Stomach (tissue), 4 donors: ENCODE measurements around the gene ADI1.

Source experiments
- CTCF ChIP-seq, 7 experiments: fragments of 450-650 bp in 4 of 7; fragments of 200-600 bp in 3 of 7; sonication (generic) in 3 of 7; IDR thresholded peaks; one replicate each; pipeline ENCODE4 v1.5.1; 2016 to 2019; ENCODE audit warnings: antibody characterized with exemption in 7 of 7, control low read depth in 2 of 7, mild to moderate bottlenecking in 1 of 7
- EP300 ChIP-seq: sonication (generic); formaldehyde crosslinking; IDR thresholded peaks from one replicate; pipeline ENCODE4 v1.6.1; 2017; ENCODE audit warnings: antibody characterized with exemption
- POLR2A ChIP-seq, 4 donors: fragments of 450-650 bp; IDR thresholded peaks; one replicate each; pipeline ENCODE4 v1.6.1; 2016; ENCODE audit warnings: antibody characterized with exemption in 4 of 4, control low read depth in 2 of 4, mild to moderate bottlenecking in 1 of 4, moderate library complexity in 1 of 4
- POLR2AphosphoS5 ChIP-seq, 3 donors: sonication (generic); formaldehyde crosslinking; IDR thresholded peaks; one replicate each; pipeline ENCODE4 v1.6.1; 2016; ENCODE audit warnings: antibody characterized with exemption in 3 of 3

- no peak for TF ChIP-seq CTCF (IDR thresholded peaks at IDR 0.05)
- no peak for TF ChIP-seq POLR2A (IDR thresholded peaks at IDR 0.05)
- no peak for TF ChIP-seq EP300
- no peak for TF ChIP-seq POLR2AphosphoS5 (IDR thresholded peaks at IDR 0.05)
Measured at GRCh38 chr2:3449086-3449485, 70.2 kb downstream of the ADI1 start.
